SW480 (cell line): ENCODE results near the gene DDX27.

Experiments used
- DNase-seq: peaks from one replicate; pipeline ENCODE4 v3.0.0-alpha.2; 2016; ENCODE audit warnings: low spot score

The DDX27 gene

GRCh38 chr20:49247792-49248191 is 28.6 kb downstream of the DDX27 start:
- DNase-seq = no peak

GRCh38 chr20:49248301-49248700 is 29.1 kb downstream of the DDX27 start:
- no peak for DNase-seq

GRCh38 chr20:49248879-49249665 is 29.9 kb downstream of the DDX27 start:
- no peak for DNase-seq

- DNase-seq = no peak
Observed at GRCh38 chr20:49252556-49253350, 33.5 kb downstream of the DDX27 start.

- DNase-seq = no peak
Observed at GRCh38 chr20:49256261-49256660, 37.0 kb downstream of the DDX27 start.

GRCh38 chr20:49259284-49259683 is 40.1 kb downstream of the DDX27 start:
- no peak for DNase-seq

- no peak for DNase-seq
Observed at GRCh38 chr20:49259799-49260198, 40.6 kb downstream of the DDX27 start.

- no peak for DNase-seq
Observed at GRCh38 chr20:49260218-49260617, 41.0 kb downstream of the DDX27 start.

- no peak for DNase-seq
Observed at GRCh38 chr20:49261173-49261572, 42.0 kb downstream of the DDX27 start.

- no peak for DNase-seq
Observed at GRCh38 chr20:49262444-49262843, 43.2 kb downstream of the DDX27 start.

GRCh38 chr20:49267327-49267726 is 48.1 kb downstream of the DDX27 start:
- DNase-seq = no peak

GRCh38 chr20:49268600-49269365 is 49.6 kb downstream of the DDX27 start:
- DNase-seq = no peak

- DNase-seq = no peak
Observed at GRCh38 chr20:49270177-49270576, 51.0 kb downstream of the DDX27 start.

GRCh38 chr20:49270736-49271135 is 51.5 kb downstream of the DDX27 start:
- DNase-seq = no peak

- no peak for DNase-seq
Observed at GRCh38 chr20:49272654-49273053, 53.4 kb downstream of the DDX27 start.

- DNase-seq = no peak
Observed at GRCh38 chr20:49273696-49274277, 54.6 kb downstream of the DDX27 start.

- no peak for DNase-seq
Observed at GRCh38 chr20:49275216-49275615, 56.0 kb downstream of the DDX27 start.

- peak; percentile 80 for DNase-seq
Observed at GRCh38 chr20:49275636-49276035, 56.4 kb downstream of the DDX27 start.

- no peak for DNase-seq
Observed at GRCh38 chr20:49276161-49276960, 57.1 kb downstream of the DDX27 start.

GRCh38 chr20:49276961-49277785 is 58.0 kb downstream of the DDX27 start:
- no peak for DNase-seq

GRCh38 chr20:49277786-49278035 is 58.5 kb downstream of the DDX27 start:
- no peak for DNase-seq
